Activated B cell treated with CpG ODN at 0.5 μM for 24 hours (primary cell): Measurements from ENCODE around the gene IL37. TPM values are rescaled to one million over a fixed set of nuclear protein-coding genes. Genes with fewer than 3 reads are reported as not detected.

Experiments
- ATAC-seq: fragments of 200-7000 bp; cut with Tn5 transposase; one replicate; pipeline ENCODE4 v1.10.0; 2021; ENCODE audit warnings: low read depth, mild to moderate bottlenecking, moderate library complexity
- CTCF ChIA-PET: fragments of 350-600 bp; sonication (Branson Sonifier 250); formaldehyde crosslinking; loops from one replicate; lab custom pipeline; 2021; ENCODE audit warnings: antibody characterized with exemption; lab: Charles Lee
- POLR2A ChIA-PET: fragments of 350-600 bp; sonication (Branson Sonifier 250); formaldehyde crosslinking; loops from one replicate; lab custom pipeline; 2021; ENCODE audit warnings: antibody characterized with exemption; lab: Charles Lee
- DNase-seq: peaks from one replicate; pipeline ENCODE4 v3.0.0; 2022
- H3K27ac Mint-ChIP-seq: one replicate; pipeline ENCODE4 v1.8.0; 2020; ENCODE audit warnings: mixed read lengths
- H3K27me3 Mint-ChIP-seq: one replicate; pipeline ENCODE4 v1.8.0; 2021; ENCODE audit warnings: mixed read lengths
- H3K36me3 Mint-ChIP-seq: one replicate; pipeline ENCODE4 v1.8.0; 2021; ENCODE audit warnings: low read depth, mixed read lengths
- H3K4me1 Mint-ChIP-seq: one replicate; pipeline ENCODE4 v1.8.0; 2021; ENCODE audit warnings: mixed read lengths
- H3K4me3 Mint-ChIP-seq: one replicate; pipeline ENCODE4 v1.8.0; 2020; ENCODE audit warnings: mild to moderate bottlenecking, mixed read lengths
- H3K9me3 Mint-ChIP-seq: one replicate; pipeline ENCODE4 v1.8.0; 2020; ENCODE audit warnings: mixed read lengths
- intact Hi-C: fragments of 100-400 bp; cut with micrococcal nuclease; formaldehyde crosslinking; loops from one replicate; pipeline ENCODE4 v1.15.1; 2024
- total RNA-seq: library from RNA; stranded (reverse); gene quantifications from 2 replicates; pipeline ENCODE4 v1.2.3, GENCODE V29; 2022
- TF ChIP-seq, protein P1 (sequence below): fragments of 200-600 bp; IDR thresholded peaks from one replicate; pipeline ENCODE4 v1.8.0; 2022; ENCODE audit warnings: antibody characterized with exemption, mild to moderate bottlenecking

Gene IL37
- total RNA-seq, 1 donor from 2014 or later = not detected

DNA sequence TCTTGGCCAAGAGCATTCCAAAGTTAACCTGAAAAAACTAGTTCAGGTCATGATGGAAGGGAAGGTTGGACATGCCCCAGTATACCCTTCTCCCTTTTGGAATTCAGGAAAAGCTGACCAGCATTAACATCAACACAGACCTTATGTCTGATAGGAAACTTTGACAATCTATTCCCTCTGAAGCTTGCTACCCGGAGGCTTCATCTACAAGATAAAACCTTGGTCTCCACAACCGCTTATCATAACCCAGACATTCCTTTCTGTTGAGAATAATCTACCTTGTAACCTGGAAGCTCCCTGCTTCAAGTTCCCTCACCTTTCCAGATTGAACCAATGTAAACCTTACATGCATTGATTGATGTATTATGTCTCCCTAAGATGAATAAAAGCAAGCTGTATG is 24.7 kb upstream of the IL37 start:
- ATAC-seq = no peak
- no peaks in the 10 kb centered on the region for H3K9me3 Mint-ChIP-seq
- H3K27me3 Mint-ChIP-seq = no peaks in the 10 kb centered on the region
- peaks cover 10% of the 10 kb centered on the region for H3K4me1 Mint-ChIP-seq
- H3K27ac Mint-ChIP-seq = no peak overlapping the region
- CTCF ChIA-PET = interaction anchor here (1.5 to 12.5 kb wide), 8 partner anchors 37 to 161 kb away, joined by 3 to 302 read pairs (median 12); no protein-coding TSS in a partner anchor
- no peaks in the 10 kb centered on the region for H3K36me3 Mint-ChIP-seq
- TF ChIP-seq, protein P1, sequence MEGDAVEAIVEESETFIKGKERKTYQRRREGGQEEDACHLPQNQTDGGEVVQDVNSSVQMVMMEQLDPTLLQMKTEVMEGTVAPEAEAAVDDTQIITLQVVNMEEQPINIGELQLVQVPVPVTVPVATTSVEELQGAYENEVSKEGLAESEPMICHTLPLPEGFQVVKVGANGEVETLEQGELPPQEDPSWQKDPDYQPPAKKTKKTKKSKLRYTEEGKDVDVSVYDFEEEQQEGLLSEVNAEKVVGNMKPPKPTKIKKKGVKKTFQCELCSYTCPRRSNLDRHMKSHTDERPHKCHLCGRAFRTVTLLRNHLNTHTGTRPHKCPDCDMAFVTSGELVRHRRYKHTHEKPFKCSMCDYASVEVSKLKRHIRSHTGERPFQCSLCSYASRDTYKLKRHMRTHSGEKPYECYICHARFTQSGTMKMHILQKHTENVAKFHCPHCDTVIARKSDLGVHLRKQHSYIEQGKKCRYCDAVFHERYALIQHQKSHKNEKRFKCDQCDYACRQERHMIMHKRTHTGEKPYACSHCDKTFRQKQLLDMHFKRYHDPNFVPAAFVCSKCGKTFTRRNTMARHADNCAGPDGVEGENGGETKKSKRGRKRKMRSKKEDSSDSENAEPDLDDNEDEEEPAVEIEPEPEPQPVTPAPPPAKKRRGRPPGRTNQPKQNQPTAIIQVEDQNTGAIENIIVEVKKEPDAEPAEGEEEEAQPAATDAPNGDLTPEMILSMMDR = no peak
- DNase-seq = no peak
- H3K4me3 Mint-ChIP-seq = no peak overlapping the region
- intact Hi-C loops = no loop called here
- POLR2A ChIA-PET = interaction anchor here (0.6 kb wide), 1 partner anchor 13 kb away, joined by 9 read pairs; no protein-coding TSS in a partner anchor

DNA sequence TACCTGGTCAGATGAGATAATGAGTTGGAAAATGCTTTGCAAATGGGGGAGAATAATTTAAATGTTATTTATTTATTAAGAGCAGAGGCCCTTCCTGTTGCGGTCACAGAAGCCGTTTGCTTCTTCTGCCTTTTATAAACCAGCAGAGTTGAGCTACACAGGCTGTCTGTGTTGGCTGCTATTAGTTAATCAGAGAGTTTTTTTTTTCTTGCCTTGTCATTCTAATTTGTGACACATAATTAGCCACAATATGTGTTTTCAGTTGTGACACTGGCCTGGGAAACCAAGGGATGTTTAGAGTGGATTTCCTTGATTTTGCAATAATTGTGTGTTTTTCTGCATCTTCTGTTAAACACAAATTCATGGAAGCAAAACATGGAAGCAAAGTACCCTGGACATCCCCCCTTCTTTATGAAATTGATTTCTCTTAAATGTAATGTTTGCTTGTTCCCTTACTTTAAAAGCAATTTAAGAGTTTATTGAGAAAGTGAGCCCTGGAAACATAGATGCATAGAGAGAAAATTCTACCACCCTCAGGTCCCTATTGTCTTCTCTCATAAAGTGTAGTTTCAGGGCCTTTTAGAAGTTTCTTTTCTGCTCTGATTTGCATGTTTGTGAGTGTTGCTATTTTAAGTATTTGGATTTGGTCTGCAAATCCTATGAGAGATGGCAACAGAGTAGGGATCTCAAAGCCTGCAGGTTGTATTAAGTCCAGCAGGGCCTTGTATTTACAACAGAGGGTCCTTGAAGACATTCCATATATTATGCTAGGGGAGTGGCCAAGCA is 22.8 kb upstream of the IL37 start:
- POLR2A ChIA-PET = no interaction called here
- Mint-ChIP-seq H3K4me1 (peaks cover 5% of the 10 kb centered on the region), H3K4me3 (no peak overlapping the region), H3K27me3 (no peaks in the 10 kb centered on the region), H3K36me3 (no peaks in the 10 kb centered on the region), H3K9me3 (no peaks in the 10 kb centered on the region), H3K27ac (no peak overlapping the region)
- DNase-seq (no peak), ATAC-seq (no peak)
- TF ChIP-seq, protein P1 = no peak
- CTCF ChIA-PET = interaction anchor here (12.5 kb wide), 1 partner anchor 137 kb away, joined by 302 read pairs; no protein-coding TSS in a partner anchor
- intact Hi-C loops = no loop called here

DNA sequence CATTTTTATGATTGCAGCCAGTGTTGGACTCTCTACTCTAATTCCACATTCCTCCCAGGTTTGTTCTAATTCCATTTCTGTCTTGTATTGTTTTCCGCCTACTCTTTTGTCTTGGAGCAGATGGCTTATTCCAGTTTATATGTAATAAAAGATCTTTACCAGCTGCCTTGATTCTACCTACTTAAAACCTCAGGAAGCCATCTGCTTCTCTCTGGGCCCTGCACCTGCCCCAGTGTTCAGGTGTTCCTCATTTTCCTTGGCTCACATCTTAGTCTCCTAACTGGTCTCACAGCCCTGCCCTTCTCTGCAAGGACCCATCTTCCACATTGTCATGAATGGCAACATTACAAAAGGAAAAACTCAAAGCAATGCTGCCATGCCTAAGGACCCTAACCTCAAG is 21.0 kb upstream of the IL37 start:
- ChIA-PET POLR2A (no interaction called here), CTCF (interaction anchor here (1.2 kb wide), 1 partner anchor 140 kb away, joined by 3 read pairs; no protein-coding TSS in a partner anchor)
- Mint-ChIP-seq H3K9me3 (no peaks in the 10 kb centered on the region), H3K27ac (no peak overlapping the region), H3K4me1 (peaks cover under 1% of the 10 kb centered on the region), H3K27me3 (no peaks in the 10 kb centered on the region), H3K36me3 (no peaks in the 10 kb centered on the region), H3K4me3 (no peak overlapping the region)
- no peak for ATAC-seq
- no peak for DNase-seq
- TF ChIP-seq, protein P1 = no peak
- intact Hi-C loops = no loop called here

DNA sequence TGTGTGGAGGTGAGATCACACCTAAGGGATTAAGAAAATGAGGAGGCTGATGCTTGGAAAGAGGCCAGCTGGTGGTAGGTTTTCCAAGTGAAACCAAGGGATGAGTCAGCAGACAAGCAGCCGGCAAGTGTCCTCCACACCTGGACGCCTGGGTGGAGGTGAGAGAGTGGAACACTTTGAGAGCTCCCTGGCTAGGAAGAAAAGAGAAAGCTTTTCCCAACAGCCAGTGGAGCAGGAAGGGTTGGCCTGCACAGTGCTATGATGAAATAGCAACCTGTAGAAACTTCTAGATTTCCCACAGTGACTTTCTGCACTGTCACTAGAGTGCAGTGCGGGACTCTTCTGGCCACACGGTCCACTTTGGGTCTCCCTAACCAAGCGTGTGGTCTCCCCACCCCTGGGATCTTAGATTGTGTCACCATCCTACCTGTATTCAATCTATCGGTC is 19.6 kb upstream of the IL37 start:
- no peak for DNase-seq
- H3K4me1 Mint-ChIP-seq = no peaks in the 10 kb centered on the region
- no peak overlapping the region for H3K4me3 Mint-ChIP-seq
- ChIA-PET CTCF (no interaction called here), POLR2A (no interaction called here)
- no peak overlapping the region for H3K27ac Mint-ChIP-seq
- no peak for ATAC-seq
- intact Hi-C loops = no loop called here
- no peaks in the 10 kb centered on the region for H3K9me3 Mint-ChIP-seq
- TF ChIP-seq, protein P1 = no peak
- no peaks in the 10 kb centered on the region for H3K36me3 Mint-ChIP-seq
- peaks cover 2% of the 10 kb centered on the region for H3K27me3 Mint-ChIP-seq

DNA sequence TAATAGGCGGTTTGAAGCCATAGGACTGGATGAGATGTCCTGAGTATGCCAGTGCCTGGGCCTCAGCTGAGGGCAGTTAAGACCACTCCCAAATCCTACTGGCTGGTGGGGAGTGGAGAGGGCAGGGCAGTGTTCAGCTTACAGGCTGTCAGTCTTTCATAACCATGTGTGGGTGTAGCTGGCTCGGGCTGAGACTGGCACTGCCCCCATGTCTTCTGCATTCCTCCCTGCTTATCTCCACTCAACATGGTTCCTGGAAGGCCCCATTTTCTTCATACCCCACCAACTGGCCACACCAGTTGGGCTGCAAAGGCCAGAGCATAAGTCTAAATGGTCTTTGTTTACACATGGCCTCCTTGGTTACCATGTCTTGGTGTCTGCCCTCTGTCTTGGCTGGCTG is 17.2 kb upstream of the IL37 start:
- Mint-ChIP-seq H3K4me3 (no peak overlapping the region), H3K36me3 (no peaks in the 10 kb centered on the region), H3K4me1 (no peaks in the 10 kb centered on the region), H3K27ac (no peak overlapping the region), H3K9me3 (no peaks in the 10 kb centered on the region), H3K27me3 (peaks cover 7% of the 10 kb centered on the region)
- TF ChIP-seq, protein P1 = no peak
- intact Hi-C loops = no loop called here
- CTCF ChIA-PET = interaction anchor here (1.0 kb wide), 1 partner anchor 9 kb away, joined by 3 read pairs; no protein-coding TSS in a partner anchor
- no peak for DNase-seq
- POLR2A ChIA-PET = no interaction called here
- ATAC-seq = no peak
